SK-MEL-5 (cell line): ENCODE results near the gene PPARG. TPM values are rescaled to one million over a fixed set of nuclear protein-coding genes. Genes with fewer than 3 reads are reported as not detected.
A peak's percentile ranks its signal among the peaks of the same experiment; 100 is the strongest.

Source experiments
- DNase-seq: peaks from one replicate; pipeline ENCODE4 v3.0.0-alpha.2; 2016; ENCODE audit warnings: low read depth, low spot score
- in situ Hi-C: cut with HindIII; loops from 2 replicates; pipeline ENCODE4 v1.10.0; 2016; ENCODE audit warnings: low sequenced_read_pairs, high pct_unique_total_duplicates, low pct_unique_long_range_greater_than_20kb
- total RNA-seq: library from RNA; depleted of rRNA; stranded (reverse); fragments of >200 nt; shearing (Covaris generic); gene quantifications from 2 replicates; pipeline ENCODE4 v1.2.3, GENCODE V29; 2014

PPARG gene
- total RNA-seq, 1 experiment from 2014 or later: 3.2 TPM

GRCh38 chr3:12327021-12327420 lies 38.2 kb downstream of the PPARG start:
- in situ Hi-C loops: no loop called here
- peak; percentile 40 for DNase-seq

- in situ Hi-C loops: no loop called here
- no peak for DNase-seq
Observed at GRCh38 chr3:12328132-12328836, 39.4 kb downstream of the PPARG start.

- no peak for DNase-seq
- in situ Hi-C loops: no loop called here
Observed at GRCh38 chr3:12328837-12329462, 40.1 kb downstream of the PPARG start.

- in situ Hi-C loops: no loop called here
- no peak for DNase-seq
Observed at GRCh38 chr3:12334786-12335185, 45.9 kb downstream of the PPARG start.

- no peak for DNase-seq
- in situ Hi-C loops: no loop called here
Observed at GRCh38 chr3:12335421-12335820, 46.6 kb downstream of the PPARG start.

GRCh38 chr3:12336099-12336498 lies 47.2 kb downstream of the PPARG start:
- in situ Hi-C loops: no loop called here
- no peak for DNase-seq

GRCh38 chr3:12338595-12339546 lies 50.0 kb downstream of the PPARG start:
- in situ Hi-C loops: no loop called here

GRCh38 chr3:12339701-12340480 lies 51.0 kb downstream of the PPARG start:
- in situ Hi-C loops: no loop called here

More at GRCh38 chr3:12338595-12339546, 50.0 kb downstream of the PPARG start:
- no peak for DNase-seq

GRCh38 chr3:12340506-12340905 lies 51.6 kb downstream of the PPARG start:
- in situ Hi-C loops: no loop called here
- no peak for DNase-seq

More at GRCh38 chr3:12339701-12340480, 51.0 kb downstream of the PPARG start:
- DNase-seq: no peak

- in situ Hi-C loops: no loop called here
Observed at GRCh38 chr3:12342151-12342550, 53.3 kb downstream of the PPARG start.

GRCh38 chr3:12343047-12343501 lies 54.2 kb downstream of the PPARG start:
- in situ Hi-C loops: no loop called here
- DNase-seq: peak; percentile 43

More at GRCh38 chr3:12342151-12342550, 53.3 kb downstream of the PPARG start:
- no peak for DNase-seq

GRCh38 chr3:12345141-12345561 lies 56.3 kb downstream of the PPARG start:
- in situ Hi-C loops: no loop called here
- no peak for DNase-seq

GRCh38 chr3:12345584-12346494 lies 57.0 kb downstream of the PPARG start:
- in situ Hi-C loops: no loop called here
- no peak for DNase-seq

GRCh38 chr3:12347301-12347700 lies 58.4 kb downstream of the PPARG start:
- DNase-seq: no peak
- in situ Hi-C loops: no loop called here

- in situ Hi-C loops: no loop called here
Observed at GRCh38 chr3:12349895-12350811, 61.3 kb downstream of the PPARG start.

More at GRCh38 chr3:12349895-12350811, 61.3 kb downstream of the PPARG start:
- DNase-seq: no peak
